Measurements from ENCODE around the gene RRP7A.

- peak in 1 of 7 experiments; percentile 25 for TF ChIP-seq CTCF (IDR thresholded peaks at IDR 0.05)
- peak; percentile 37 to 66 (median 57) for TF ChIP-seq POLR2A (IDR thresholded peaks at IDR 0.05)
Measured at GRCh38 chr22:42500161-42500835, 19.3 kb downstream of the RRP7A start.
